ENCODE data around the gene NOXO1. TPM values are rescaled to one million over a fixed set of nuclear protein-coding genes. Genes with fewer than 3 reads are reported as not detected.
A peak's percentile ranks its signal among the peaks of the same experiment; 100 is the strongest.

The NOXO1 gene
- total and polyA plus RNA-seq, 9 of the 15 experiments (the other 6 are each of a cell fraction or from before 2014, with no cell fraction given), result not detected

GRCh38 chr16:1983544-1984346, 2.5 kb upstream of the NOXO1 start, which contains the start of gene GFER (continued):
- TF ChIP-seq, protein P1, sequence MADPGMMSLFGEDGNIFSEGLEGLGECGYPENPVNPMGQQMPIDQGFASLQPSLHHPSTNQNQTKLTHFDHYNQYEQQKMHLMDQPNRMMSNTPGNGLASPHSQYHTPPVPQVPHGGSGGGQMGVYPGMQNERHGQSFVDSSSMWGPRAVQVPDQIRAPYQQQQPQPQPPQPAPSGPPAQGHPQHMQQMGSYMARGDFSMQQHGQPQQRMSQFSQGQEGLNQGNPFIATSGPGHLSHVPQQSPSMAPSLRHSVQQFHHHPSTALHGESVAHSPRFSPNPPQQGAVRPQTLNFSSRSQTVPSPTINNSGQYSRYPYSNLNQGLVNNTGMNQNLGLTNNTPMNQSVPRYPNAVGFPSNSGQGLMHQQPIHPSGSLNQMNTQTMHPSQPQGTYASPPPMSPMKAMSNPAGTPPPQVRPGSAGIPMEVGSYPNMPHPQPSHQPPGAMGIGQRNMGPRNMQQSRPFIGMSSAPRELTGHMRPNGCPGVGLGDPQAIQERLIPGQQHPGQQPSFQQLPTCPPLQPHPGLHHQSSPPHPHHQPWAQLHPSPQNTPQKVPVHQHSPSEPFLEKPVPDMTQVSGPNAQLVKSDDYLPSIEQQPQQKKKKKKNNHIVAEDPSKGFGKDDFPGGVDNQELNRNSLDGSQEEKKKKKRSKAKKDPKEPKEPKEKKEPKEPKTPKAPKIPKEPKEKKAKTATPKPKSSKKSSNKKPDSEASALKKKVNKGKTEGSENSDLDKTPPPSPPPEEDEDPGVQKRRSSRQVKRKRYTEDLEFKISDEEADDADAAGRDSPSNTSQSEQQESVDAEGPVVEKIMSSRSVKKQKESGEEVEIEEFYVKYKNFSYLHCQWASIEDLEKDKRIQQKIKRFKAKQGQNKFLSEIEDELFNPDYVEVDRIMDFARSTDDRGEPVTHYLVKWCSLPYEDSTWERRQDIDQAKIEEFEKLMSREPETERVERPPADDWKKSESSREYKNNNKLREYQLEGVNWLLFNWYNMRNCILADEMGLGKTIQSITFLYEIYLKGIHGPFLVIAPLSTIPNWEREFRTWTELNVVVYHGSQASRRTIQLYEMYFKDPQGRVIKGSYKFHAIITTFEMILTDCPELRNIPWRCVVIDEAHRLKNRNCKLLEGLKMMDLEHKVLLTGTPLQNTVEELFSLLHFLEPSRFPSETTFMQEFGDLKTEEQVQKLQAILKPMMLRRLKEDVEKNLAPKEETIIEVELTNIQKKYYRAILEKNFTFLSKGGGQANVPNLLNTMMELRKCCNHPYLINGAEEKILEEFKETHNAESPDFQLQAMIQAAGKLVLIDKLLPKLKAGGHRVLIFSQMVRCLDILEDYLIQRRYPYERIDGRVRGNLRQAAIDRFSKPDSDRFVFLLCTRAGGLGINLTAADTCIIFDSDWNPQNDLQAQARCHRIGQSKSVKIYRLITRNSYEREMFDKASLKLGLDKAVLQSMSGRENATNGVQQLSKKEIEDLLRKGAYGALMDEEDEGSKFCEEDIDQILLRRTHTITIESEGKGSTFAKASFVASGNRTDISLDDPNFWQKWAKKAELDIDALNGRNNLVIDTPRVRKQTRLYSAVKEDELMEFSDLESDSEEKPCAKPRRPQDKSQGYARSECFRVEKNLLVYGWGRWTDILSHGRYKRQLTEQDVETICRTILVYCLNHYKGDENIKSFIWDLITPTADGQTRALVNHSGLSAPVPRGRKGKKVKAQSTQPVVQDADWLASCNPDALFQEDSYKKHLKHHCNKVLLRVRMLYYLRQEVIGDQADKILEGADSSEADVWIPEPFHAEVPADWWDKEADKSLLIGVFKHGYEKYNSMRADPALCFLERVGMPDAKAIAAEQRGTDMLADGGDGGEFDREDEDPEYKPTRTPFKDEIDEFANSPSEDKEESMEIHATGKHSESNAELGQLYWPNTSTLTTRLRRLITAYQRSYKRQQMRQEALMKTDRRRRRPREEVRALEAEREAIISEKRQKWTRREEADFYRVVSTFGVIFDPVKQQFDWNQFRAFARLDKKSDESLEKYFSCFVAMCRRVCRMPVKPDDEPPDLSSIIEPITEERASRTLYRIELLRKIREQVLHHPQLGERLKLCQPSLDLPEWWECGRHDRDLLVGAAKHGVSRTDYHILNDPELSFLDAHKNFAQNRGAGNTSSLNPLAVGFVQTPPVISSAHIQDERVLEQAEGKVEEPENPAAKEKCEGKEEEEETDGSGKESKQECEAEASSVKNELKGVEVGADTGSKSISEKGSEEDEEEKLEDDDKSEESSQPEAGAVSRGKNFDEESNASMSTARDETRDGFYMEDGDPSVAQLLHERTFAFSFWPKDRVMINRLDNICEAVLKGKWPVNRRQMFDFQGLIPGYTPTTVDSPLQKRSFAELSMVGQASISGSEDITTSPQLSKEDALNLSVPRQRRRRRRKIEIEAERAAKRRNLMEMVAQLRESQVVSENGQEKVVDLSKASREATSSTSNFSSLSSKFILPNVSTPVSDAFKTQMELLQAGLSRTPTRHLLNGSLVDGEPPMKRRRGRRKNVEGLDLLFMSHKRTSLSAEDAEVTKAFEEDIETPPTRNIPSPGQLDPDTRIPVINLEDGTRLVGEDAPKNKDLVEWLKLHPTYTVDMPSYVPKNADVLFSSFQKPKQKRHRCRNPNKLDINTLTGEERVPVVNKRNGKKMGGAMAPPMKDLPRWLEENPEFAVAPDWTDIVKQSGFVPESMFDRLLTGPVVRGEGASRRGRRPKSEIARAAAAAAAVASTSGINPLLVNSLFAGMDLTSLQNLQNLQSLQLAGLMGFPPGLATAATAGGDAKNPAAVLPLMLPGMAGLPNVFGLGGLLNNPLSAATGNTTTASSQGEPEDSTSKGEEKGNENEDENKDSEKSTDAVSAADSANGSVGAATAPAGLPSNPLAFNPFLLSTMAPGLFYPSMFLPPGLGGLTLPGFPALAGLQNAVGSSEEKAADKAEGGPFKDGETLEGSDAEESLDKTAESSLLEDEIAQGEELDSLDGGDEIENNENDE (IDR thresholded peaks at IDR 0.05; ENCODE audit: low read depth, low read length), result peak; percentile 9
- TF ChIP-seq CBX8 (IDR thresholded peaks at IDR 0.05; ENCODE audit: borderline replicate concordance, extremely low read depth, low read depth, low read length, poor library complexity, severe bottlenecking), result no peak
- TF ChIP-seq ZC3H8 (IDR thresholded peaks at IDR 0.05), result no peak
- TF ChIP-seq CREM (IDR thresholded peaks at IDR 0.05; ENCODE audit: low read depth), result peak; percentile 39
- TF ChIP-seq TSC22D4 (tag; IDR thresholded peaks at IDR 0.05), result no peak
- TF ChIP-seq SP2 (IDR thresholded peaks at IDR 0.05; ENCODE audit: extremely low read depth, low read depth, low read length, poor library complexity, severe bottlenecking), result no peak
- TF ChIP-seq PHF8 (IDR thresholded peaks at IDR 0.05; ENCODE audit: borderline replicate concordance, low read length), result peak; percentile 87; the same call in 1 of the 2 replicates
- TF ChIP-seq FOXM1 (IDR thresholded peaks at IDR 0.05; ENCODE audit: low read depth), result no peak
- TF ChIP-seq FOXM1 (CRISPR knock-in tag; IDR thresholded peaks at IDR 0.05; ENCODE audit: low read depth), result peak; percentile 89
- TF ChIP-seq SMAD3 (CRISPR knock-in tag; conservative IDR thresholded peaks at IDR 0.05), result no peak
- no peak for TF ChIP-seq ZC3H4 (CRISPR knock-in tag; IDR thresholded peaks at IDR 0.05; ENCODE audit: borderline replicate concordance)
- no peak for TF ChIP-seq PURB (CRISPR knock-in tag; IDR thresholded peaks at IDR 0.05; ENCODE audit: low read depth)
- TF ChIP-seq MED1 (CRISPR knock-in tag; IDR thresholded peaks at IDR 0.05; ENCODE audit: borderline replicate concordance), result no peak
- no peak; the same call in 1 of the 2 replicates for TF ChIP-seq NKRF (IDR thresholded peaks at IDR 0.05; ENCODE audit: borderline replicate concordance)

Measured in K562 (cell line).